ENCODE results near the gene CDYL.
"Not testable (repeated sequence)": the region's sequence is repeated elsewhere in the genome, so short reads cannot be mapped to it uniquely, and the experiment has no call there.

Gene CDYL

GRCh38 chr6:4861564-4861963 is 85.4 kb downstream of the CDYL start:
- no peak for TF ChIP-seq CTCF (IDR thresholded peaks at IDR 0.05; ENCODE audit: low read depth, low read length, missing control alignments)
- no peak for DNase-seq (ENCODE audit: low read depth)
- H3K4me3 ChIP-seq (ENCODE audit: low read depth, low read length): no peak overlapping the region
- in situ Hi-C loops (cut with HindIII; ENCODE audit: low sequenced_read_pairs): no loop called here

GRCh38 chr6:4864519-4864918 is 88.3 kb downstream of the CDYL start:
- in situ Hi-C loops (cut with HindIII; ENCODE audit: low sequenced_read_pairs): no loop called here
- no peak overlapping the region for H3K4me3 ChIP-seq (ENCODE audit: low read depth, low read length)
- TF ChIP-seq CTCF (IDR thresholded peaks at IDR 0.05; ENCODE audit: low read depth, low read length, missing control alignments): no peak
- no peak for DNase-seq (ENCODE audit: low read depth)

GRCh38 chr6:4865006-4865405 is 88.8 kb downstream of the CDYL start:
- DNase-seq (ENCODE audit: low read depth); in situ Hi-C loops (cut with HindIII; ENCODE audit: low sequenced_read_pairs): not testable (repeated sequence)

DNA sequence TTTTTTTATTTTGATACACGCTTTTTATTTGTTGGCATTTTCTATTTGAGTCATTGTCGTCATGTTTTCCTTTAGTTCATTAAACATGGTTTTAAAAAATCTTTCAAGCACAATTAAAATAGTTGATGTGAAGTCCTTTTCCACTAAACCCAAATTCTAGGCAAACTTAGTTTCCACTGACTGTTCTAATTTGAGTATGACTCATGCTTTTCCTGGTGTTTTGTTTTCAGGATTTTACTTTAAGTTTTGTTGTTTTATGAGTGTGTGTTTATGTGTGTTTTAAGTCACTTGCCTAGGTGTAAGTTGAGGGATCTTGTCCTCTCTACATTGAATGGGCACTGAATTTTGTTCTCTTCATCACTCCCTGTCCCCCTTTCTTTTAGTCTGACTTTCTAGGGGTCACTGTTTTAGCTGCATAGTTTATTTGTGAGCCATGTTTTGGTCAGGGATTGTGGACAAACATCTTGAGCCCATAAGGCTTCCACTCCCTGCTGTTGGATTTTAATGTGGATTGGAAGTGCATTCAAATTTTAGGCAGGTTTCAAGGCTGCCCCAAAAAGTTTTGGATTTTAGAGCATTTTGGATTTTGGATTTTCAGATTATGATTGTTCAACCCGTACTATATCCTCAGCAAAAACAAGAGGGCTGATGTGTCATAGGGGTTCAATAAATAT is 94.8 kb downstream of the CDYL start:
- no peak overlapping the region for H3K4me3 ChIP-seq (ENCODE audit: low read depth, low read length)
- DNase-seq (ENCODE audit: low read depth): no peak
- TF ChIP-seq CTCF (IDR thresholded peaks at IDR 0.05; ENCODE audit: low read depth, low read length, missing control alignments): no peak
- in situ Hi-C loops (cut with HindIII; ENCODE audit: low sequenced_read_pairs): no loop called here

More at GRCh38 chr6:4865006-4865405, 88.8 kb downstream of the CDYL start:
- not testable (repeated sequence) for H3K4me3 ChIP-seq (ENCODE audit: low read depth, low read length)

DNA sequence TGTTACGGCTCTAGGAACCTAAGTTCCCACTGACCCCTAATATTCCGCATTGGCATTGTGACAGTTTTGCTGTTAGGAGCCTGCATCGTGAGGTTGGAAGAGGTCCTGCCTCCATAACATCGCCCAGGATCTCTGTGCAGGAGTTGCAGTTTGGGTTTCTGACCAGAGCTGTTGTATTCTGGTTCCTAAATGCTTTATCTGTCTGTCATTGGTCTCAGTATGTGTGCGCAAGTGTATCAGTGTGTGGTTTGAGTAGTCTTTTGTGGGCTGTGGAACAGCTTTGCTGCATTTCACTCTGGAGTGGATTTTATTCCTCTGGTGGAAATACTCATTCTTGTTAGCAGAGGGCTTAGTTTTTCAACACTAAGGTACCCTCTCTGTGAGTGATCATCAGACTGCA is 95.6 kb downstream of the CDYL start:
- DNase-seq (ENCODE audit: low read depth): no peak
- in situ Hi-C loops (cut with HindIII; ENCODE audit: low sequenced_read_pairs): no loop called here
- no peak for TF ChIP-seq CTCF (IDR thresholded peaks at IDR 0.05; ENCODE audit: low read depth, low read length, missing control alignments)
- no peak overlapping the region for H3K4me3 ChIP-seq (ENCODE audit: low read depth, low read length)

GRCh38 chr6:4872841-4873240 is 96.6 kb downstream of the CDYL start:
- in situ Hi-C loops (cut with HindIII; ENCODE audit: low sequenced_read_pairs): no loop called here
- TF ChIP-seq CTCF (IDR thresholded peaks at IDR 0.05; ENCODE audit: low read depth, low read length, missing control alignments): no peak
- DNase-seq (ENCODE audit: low read depth): no peak

GRCh38 chr6:4873928-4874327 is 97.7 kb downstream of the CDYL start:
- in situ Hi-C loops (cut with HindIII; ENCODE audit: low sequenced_read_pairs): no loop called here
- DNase-seq (ENCODE audit: low read depth): no peak
- H3K4me3 ChIP-seq (ENCODE audit: low read depth, low read length): no peak overlapping the region
- TF ChIP-seq CTCF (IDR thresholded peaks at IDR 0.05; ENCODE audit: low read depth, low read length, missing control alignments): no peak

More at GRCh38 chr6:4872841-4873240, 96.6 kb downstream of the CDYL start:
- no peak overlapping the region for H3K4me3 ChIP-seq (ENCODE audit: low read depth, low read length)

Measured in astrocyte of the cerebellum (primary cell).